Adrenal gland (tissue), 12 donors: Measurements from ENCODE around the gene SLC17A3. TPM values are rescaled to one million over a fixed set of nuclear protein-coding genes. Genes with fewer than 3 reads are reported as not detected.

Experiments used
- DNase-seq, 7 donors: peaks; one replicate each; pipeline ENCODE4 v3.0.0-alpha.2; 2019 to 2020
- H3K27ac ChIP-seq, 5 donors: fragments of 200-600 bp; sonication (generic) in 4 of 5; 1 replicate in 3 of 5; 2 replicates in 2 of 5; pipeline versions ENCODE4 v1.5.1 to v1.8.0; 2016 to 2020; ENCODE audit warnings: mild to moderate bottlenecking in 1 of 5
- H3K27me3 ChIP-seq: fragments of 200-600 bp; 2 replicates; pipeline ENCODE4 v1.8.0; 2021
- H3K36me3 ChIP-seq, 2 donors: fragments of 200-600 bp; replicated peaks in 1 of 2; 1 replicate in 1 of 2; 2 replicates in 1 of 2; pipeline versions ENCODE4 v1.5.1 to v1.8.0; 2018 to 2022
- H3K4me1 ChIP-seq, 2 donors: fragments of 200-600 bp; replicated peaks in 1 of 2; 1 replicate in 1 of 2; 2 replicates in 1 of 2; pipeline versions ENCODE4 v1.5.1 to v1.8.0; 2018 to 2021
- H3K4me3 ChIP-seq, 4 donors: fragments of 200-600 bp; sonication (generic) in 3 of 4; one replicate each; pipeline ENCODE4 v1.5.1; 2016 to 2018
- H3K9me3 ChIP-seq, 3 donors: fragments of 200-600 bp; sonication (generic) in 1 of 3; replicated peaks in 1 of 3; 1 replicate in 2 of 3; 2 replicates in 1 of 3; pipeline versions ENCODE4 v1.5.1 to v1.8.0; 2016 to 2021
- POLR2A ChIP-seq, 2 donors: fragments of 450-650 bp; IDR thresholded peaks; one replicate each; pipeline ENCODE4 v1.6.1; 2017; ENCODE audit warnings: antibody characterized with exemption in 2 of 2, mild to moderate bottlenecking in 2 of 2, moderate library complexity in 1 of 2
- WGBS, 4 donors: extraction: QIAGEN DNeasy Blood & Tissue Kit in 2 of 4; methylation state at CpG; one replicate each; pipeline versions ENCODE4 v1.1.5 to v1.1.7; 2013 to 2017; 5-methylcytosine and 5-hydroxymethylcytosine counted together
- intact Hi-C, 2 donors: fragments of 100-400 bp; cut with DNase I; formaldehyde crosslinking; loops; one replicate each; pipeline versions ENCODE4 v1.14.1 to v1.15.0; 2022 to 2023
- polyA plus RNA-seq, 3 donors: library from polyadenylated mRNA; stranded (reverse); fragments of 200-250 nt in 2 of 3; fragments of 350-450 nt in 1 of 3; fragmentation: Illumina TruSeq in 1 of 3; extraction: RNeasy Lipid Tissue Mini Kit (QIAGEN cat#74804) in 1 of 3; gene quantifications; one replicate each; pipeline ENCODE4 v1.2.3, GENCODE V29; 2013 to 2014
- total RNA-seq, 9 donors: library from RNA; depleted of rRNA in 4 of 9; stranded (reverse); fragments of >200 nt in 4 of 9; fragments of 120-200 nt in 1 of 9; fragmentation: NEBNext Ultra II Directional in 1 of 9; extraction: Animal tissue kit (Norgen Biotek cat#: 25700) in 1 of 9; gene quantifications; one replicate each; pipeline versions ENCODE4 v1.1.0 to v1.2.4, GENCODE V29; 2013 to 2023
- TF ChIP-seq, protein P1 (sequence below), 6 experiments: fragments of 450-650 bp in 4 of 6; fragments of 200-600 bp in 2 of 6; sonication (generic) in 1 of 6; IDR thresholded peaks; 1 replicate in 5 of 6; 2 replicates in 1 of 6; pipeline versions ENCODE4 v1.5.1 to v1.8.0; 2016 to 2021; ENCODE audit warnings: antibody characterized with exemption in 6 of 6, mild to moderate bottlenecking in 2 of 6, moderate library complexity in 1 of 6
- donor health status: healthy with polysubstance abuse.
- donor health status: Bipolar disorder and iron deficiency.
- donor health status: DM: yes; HTN: yes; CAD: no.
- donor health status: DM: no; HTN: no; CAD: no.
- donor health status: DM: no; HTN: no; CAD: no.
- donor health status: DM: yes; HTN: yes; CAD: no.

The SLC17A3 gene
- total and polyA plus RNA-seq, 12 donors: 0.20 to 2.1 (median 0.77) TPM; not detected in 1

GRCh38 chr6:25831532-25832306 lies 42.3 kb downstream of the SLC17A3 start, which contains the start of gene SLC17A1:
Gene SLC17A1 (minus strand): TSS chr6:25832052. CDS start chr6:25830557, 1,495 bp downstream.
- Histone ChIP-seq H3K27me3 (no peaks in the 10 kb centered on the region), H3K36me3 (no peaks in the 10 kb centered on the region), H3K4me1 (no peaks in the 10 kb centered on the region), H3K4me3 (no peak within 1 kb of the TSS), H3K9me3 (no peaks in the 10 kb centered on the region), H3K27ac (no peak within 1 kb of the TSS)
- intact Hi-C loops: no loop called here
- DNase-seq: no peak
- no peak for TF ChIP-seq POLR2A (IDR thresholded peaks at IDR 0.05)
- TF ChIP-seq, protein P1, sequence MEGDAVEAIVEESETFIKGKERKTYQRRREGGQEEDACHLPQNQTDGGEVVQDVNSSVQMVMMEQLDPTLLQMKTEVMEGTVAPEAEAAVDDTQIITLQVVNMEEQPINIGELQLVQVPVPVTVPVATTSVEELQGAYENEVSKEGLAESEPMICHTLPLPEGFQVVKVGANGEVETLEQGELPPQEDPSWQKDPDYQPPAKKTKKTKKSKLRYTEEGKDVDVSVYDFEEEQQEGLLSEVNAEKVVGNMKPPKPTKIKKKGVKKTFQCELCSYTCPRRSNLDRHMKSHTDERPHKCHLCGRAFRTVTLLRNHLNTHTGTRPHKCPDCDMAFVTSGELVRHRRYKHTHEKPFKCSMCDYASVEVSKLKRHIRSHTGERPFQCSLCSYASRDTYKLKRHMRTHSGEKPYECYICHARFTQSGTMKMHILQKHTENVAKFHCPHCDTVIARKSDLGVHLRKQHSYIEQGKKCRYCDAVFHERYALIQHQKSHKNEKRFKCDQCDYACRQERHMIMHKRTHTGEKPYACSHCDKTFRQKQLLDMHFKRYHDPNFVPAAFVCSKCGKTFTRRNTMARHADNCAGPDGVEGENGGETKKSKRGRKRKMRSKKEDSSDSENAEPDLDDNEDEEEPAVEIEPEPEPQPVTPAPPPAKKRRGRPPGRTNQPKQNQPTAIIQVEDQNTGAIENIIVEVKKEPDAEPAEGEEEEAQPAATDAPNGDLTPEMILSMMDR (IDR thresholded peaks at IDR 0.05): no peak
- WGBS, 4 donors: 66 to 77% (median 75%) methylated on average over 8 of the region's 8 CpGs

DNA sequence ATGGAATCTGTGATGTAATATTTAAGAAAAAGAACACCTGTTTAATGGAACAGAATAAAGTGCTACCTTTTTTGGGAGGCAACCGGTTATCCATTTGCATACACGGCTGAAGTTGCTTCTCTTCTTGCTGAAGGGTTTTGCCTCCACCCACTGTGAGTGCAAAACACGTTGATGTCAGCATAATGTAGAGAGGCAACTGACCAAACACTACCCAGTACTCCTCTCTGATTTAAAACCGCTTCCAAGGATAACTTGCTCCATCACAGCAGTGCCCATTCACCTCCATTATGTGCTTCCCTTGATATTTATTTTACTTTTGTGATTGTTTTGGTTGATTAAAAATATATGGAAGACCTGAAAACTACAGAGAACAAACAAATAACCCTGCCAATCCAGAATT lies 43.6 kb downstream of the SLC17A3 start:
- Histone ChIP-seq H3K4me1 (no peaks in the 10 kb centered on the region), H3K36me3 (no peaks in the 10 kb centered on the region), H3K27ac (no peak overlapping the region), H3K9me3 (no peaks in the 10 kb centered on the region), H3K4me3 (no peak overlapping the region), H3K27me3 (no peaks in the 10 kb centered on the region)
- WGBS, 4 donors: 65 to 76% (median 72%) methylated on average over 4 of the region's 4 CpGs
- DNase-seq: no peak
- TF ChIP-seq, protein P1 (IDR thresholded peaks at IDR 0.05): no peak
- no peak for TF ChIP-seq POLR2A (IDR thresholded peaks at IDR 0.05)
- intact Hi-C loops: no loop called here

GRCh38 chr6:25829375-25829774 lies 44.7 kb downstream of the SLC17A3 start:
- Histone ChIP-seq H3K4me3 (no peak overlapping the region), H3K27me3 (no peaks in the 10 kb centered on the region), H3K4me1 (no peaks in the 10 kb centered on the region), H3K27ac (no peak overlapping the region), H3K36me3 (no peaks in the 10 kb centered on the region), H3K9me3 (no peaks in the 10 kb centered on the region)
- DNase-seq: no peak
- 85 to 97% (median 94%) methylated on average over 1 of the region's 1 CpG for WGBS, 4 donors
- intact Hi-C loops: no loop called here
- TF ChIP-seq POLR2A (IDR thresholded peaks at IDR 0.05): no peak
- TF ChIP-seq, protein P1 (IDR thresholded peaks at IDR 0.05): no peak

DNA sequence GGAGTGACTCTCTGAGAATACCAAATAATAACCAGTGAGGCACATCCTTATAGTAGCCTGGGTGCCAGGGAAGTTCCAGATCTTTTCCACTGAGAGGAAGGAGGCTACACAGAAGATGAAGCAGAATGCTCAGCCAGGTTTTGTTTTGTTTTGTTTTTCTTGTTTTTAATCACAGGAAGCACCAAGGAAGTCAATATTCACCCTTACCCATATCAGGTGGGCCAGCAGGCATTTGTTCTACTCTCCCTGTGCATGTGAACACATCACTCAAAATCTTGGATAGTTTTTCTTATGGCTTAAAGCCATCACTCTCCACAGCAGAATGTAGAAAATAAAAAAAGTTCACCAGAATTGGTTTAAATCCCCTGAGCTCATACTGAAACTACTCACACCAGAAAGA lies 52.7 kb downstream of the SLC17A3 start:
- TF ChIP-seq POLR2A (IDR thresholded peaks at IDR 0.05): no peak
- TF ChIP-seq, protein P1 (IDR thresholded peaks at IDR 0.05): no peak
- DNase-seq: no peak
- intact Hi-C loops: no loop called here
- Histone ChIP-seq H3K4me3 (no peak overlapping the region), H3K27ac (no peak overlapping the region), H3K4me1 (no peaks in the 10 kb centered on the region), H3K36me3 (no peaks in the 10 kb centered on the region), H3K9me3 (no peaks in the 10 kb centered on the region), H3K27me3 (no peaks in the 10 kb centered on the region)
